GM19372 (cell line): ENCODE data around the gene UCP2.

Experiments used
- ATAC-seq: cut with Tn5 transposase; IDR thresholded peaks from one replicate; pipeline ENCODE4 v1.9.1; 2021; ENCODE audit warnings: mild to moderate bottlenecking, low read depth, moderate library complexity; ENCODE audit not compliant: unreplicated experiment

The UCP2 gene

GRCh38 chr11:73972620-73973449 is 9.8 kb downstream of the UCP2 start:
- ATAC-seq, result no peak

GRCh38 chr11:73972187-73972586 is 10.5 kb downstream of the UCP2 start:
- ATAC-seq, result no peak

- no peak for ATAC-seq
These were observed 11.4 kb downstream of the UCP2 start for GRCh38 chr11:73971175-73971719.

GRCh38 chr11:73969991-73970800 is 12.4 kb downstream of the UCP2 start:
- no peak for ATAC-seq

- no peak for ATAC-seq
These were observed 13.6 kb downstream of the UCP2 start for GRCh38 chr11:73969091-73969490.

GRCh38 chr11:73968356-73968966 is 14.2 kb downstream of the UCP2 start:
- no peak for ATAC-seq

- no peak for ATAC-seq
These were observed 16.9 kb downstream of the UCP2 start for GRCh38 chr11:73965764-73966121.

- ATAC-seq, result no peak
These were observed 17.4 kb downstream of the UCP2 start for GRCh38 chr11:73965076-73965763.

GRCh38 chr11:73963861-73964260 is 18.8 kb downstream of the UCP2 start:
- no peak for ATAC-seq

- ATAC-seq, result no peak
These were observed 20.4 kb downstream of the UCP2 start for GRCh38 chr11:73962101-73962705.

- no peak for ATAC-seq
These were observed 21.3 kb downstream of the UCP2 start for GRCh38 chr11:73961321-73961720.

GRCh38 chr11:73958521-73959141 is 24.0 kb downstream of the UCP2 start:
- no peak for ATAC-seq

GRCh38 chr11:73957654-73958361 is 24.8 kb downstream of the UCP2 start:
- ATAC-seq, result no peak

GRCh38 chr11:73956876-73957653 is 25.6 kb downstream of the UCP2 start:
- ATAC-seq, result no peak

- ATAC-seq, result no peak
These were observed 30.8 kb downstream of the UCP2 start for GRCh38 chr11:73951797-73952196.

GRCh38 chr11:73950869-73951710 is 31.6 kb downstream of the UCP2 start, which contains the start of gene DNAJB13:
TSS of gene DNAJB13 (plus strand) at chr11:73951026. CDS start at chr11:73951070, 44 bp downstream.
- no peak for ATAC-seq

GRCh38 chr11:73949912-73950311 is 32.7 kb downstream of the UCP2 start:
- no peak for ATAC-seq
